ENCODE measurements around the gene HOXA10.

Gene HOXA10

DNA sequence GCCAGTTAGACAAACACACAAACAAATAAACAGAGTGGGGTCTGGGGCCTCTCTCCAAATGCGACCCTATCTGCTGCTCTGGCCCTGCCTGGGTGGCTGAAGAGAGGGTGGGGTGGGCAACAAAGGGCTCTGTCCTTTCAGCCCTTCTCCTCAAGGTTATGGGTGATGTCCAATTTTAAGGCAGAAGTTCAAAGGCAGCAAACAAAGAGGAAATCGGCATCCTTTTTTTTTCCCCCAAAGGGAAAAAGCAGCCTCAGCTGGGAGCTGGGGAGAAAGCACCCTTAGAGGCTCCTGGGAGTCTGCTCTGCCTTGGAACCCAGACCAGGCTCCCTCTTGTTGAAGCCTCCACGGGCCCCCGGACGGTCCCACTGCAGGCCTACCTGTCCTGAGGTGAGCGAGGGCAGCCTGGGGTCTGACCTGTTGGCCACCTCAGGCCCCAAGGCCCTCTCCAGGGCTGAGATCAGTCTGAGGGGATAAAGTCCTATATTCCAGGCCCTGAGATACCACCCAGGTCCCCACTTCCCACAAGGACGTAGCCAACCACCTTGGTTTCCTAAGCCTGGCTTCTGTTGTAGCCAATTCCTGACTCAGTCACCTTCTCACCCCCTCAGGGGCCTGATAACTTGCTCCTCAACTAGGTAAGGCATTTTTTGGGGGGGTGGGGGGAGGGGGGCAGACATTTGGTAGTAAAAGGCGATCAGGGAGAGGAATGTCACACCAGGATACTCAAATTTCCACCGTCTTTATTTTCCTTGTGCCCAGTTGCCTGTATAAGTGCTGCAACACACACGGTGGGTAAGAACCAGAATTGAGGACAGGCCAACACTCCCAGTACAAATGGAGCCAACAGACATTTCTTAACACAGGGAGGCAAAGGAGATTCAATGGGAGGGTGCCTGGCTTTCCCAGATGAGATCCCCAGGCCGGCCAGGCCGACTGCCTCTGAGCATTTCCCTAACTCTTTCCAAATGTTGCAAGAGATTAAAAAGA is 6.6 kb upstream of the HOXA10 start:
- peak overlapping the region; percentile 80 for H3K4me3 ChIP-seq (ENCODE audit: low read length)
- H3K9ac ChIP-seq (ENCODE audit: low read length): peak overlapping the region; percentile 93
- peaks cover 70% of the 10 kb centered on the region for H3K4me1 ChIP-seq (ENCODE audit: control insufficient read depth, insufficient read depth, low read length)
- DNase-seq (ENCODE audit: low read depth): no peak
- no peaks in the 10 kb centered on the region for H3K27me3 ChIP-seq (replicated peaks; ENCODE audit: control insufficient read depth, insufficient read depth, low read length)
- H3K36me3 ChIP-seq (ENCODE audit: control insufficient read depth, insufficient read depth, low read length, severe bottlenecking): no peaks in the 10 kb centered on the region
- H3K9me3 ChIP-seq (ENCODE audit: control insufficient read depth, low read length): no peaks in the 10 kb centered on the region

DNA sequence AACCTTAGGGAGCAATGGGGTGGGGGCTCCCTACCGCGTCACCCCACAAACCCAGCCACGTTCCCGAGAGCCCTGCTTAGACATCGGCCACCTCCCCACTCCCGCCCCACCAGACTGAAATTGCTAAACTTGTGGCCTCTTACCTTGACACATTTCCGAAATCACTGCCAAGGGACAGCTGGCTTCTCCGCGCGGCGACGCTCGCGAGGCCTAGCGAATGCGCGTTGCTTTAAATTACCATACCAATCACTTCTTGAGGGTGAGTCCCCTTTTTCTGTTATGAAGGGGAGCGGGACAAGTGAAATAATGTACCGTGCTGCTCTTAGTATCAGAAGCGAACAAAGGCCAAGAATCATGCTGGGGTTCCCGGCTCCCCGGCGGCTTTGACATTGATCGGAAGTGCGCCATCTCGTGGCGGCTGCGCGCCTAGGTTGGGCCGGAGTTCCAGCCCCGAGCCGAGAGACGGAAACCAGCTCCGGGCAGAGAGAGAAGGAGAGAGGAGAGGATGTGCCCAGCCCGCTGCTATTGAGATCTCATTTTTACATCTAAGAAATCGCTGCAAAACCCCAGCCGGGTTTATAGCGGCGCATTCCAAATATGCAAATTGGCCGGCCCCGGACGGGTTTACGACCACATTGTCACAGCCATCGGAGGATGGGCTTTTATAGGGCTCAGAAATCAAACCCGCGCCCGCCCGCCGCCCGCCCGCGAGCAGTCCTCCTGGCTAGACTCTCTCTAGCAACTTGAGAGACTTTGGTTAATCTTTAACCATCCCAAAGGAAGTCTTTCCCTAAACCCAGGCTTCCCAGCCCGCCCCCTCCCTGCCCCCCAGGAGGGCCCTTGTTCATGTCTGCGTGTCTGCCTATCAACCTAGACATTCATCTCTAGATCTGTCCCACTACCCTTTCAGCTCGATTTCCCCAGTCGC is 5.6 kb upstream of the HOXA10 start:
- no peaks in the 10 kb centered on the region for H3K27me3 ChIP-seq (replicated peaks; ENCODE audit: control insufficient read depth, insufficient read depth, low read length)
- H3K9ac ChIP-seq (ENCODE audit: low read length): peak overlapping the region; percentile 93
- H3K4me1 ChIP-seq (ENCODE audit: control insufficient read depth, insufficient read depth, low read length): peaks cover 75% of the 10 kb centered on the region
- no peaks in the 10 kb centered on the region for H3K9me3 ChIP-seq (ENCODE audit: control insufficient read depth, low read length)
- peak; percentile 70 for DNase-seq (ENCODE audit: low read depth)
- peak overlapping the region; percentile 80 for H3K4me3 ChIP-seq (ENCODE audit: low read length)
- H3K36me3 ChIP-seq (ENCODE audit: control insufficient read depth, insufficient read depth, low read length, severe bottlenecking): no peaks in the 10 kb centered on the region

GRCh38 chr7:27179030-27179429 is 4.9 kb upstream of the HOXA10 start:
- Histone ChIP-seq H3K4me3 (ENCODE audit: low read length) (peak overlapping the region; percentile 80), H3K27me3 (replicated peaks; ENCODE audit: control insufficient read depth, insufficient read depth, low read length) (no peaks in the 10 kb centered on the region), H3K36me3 (ENCODE audit: control insufficient read depth, insufficient read depth, low read length, severe bottlenecking) (no peaks in the 10 kb centered on the region), H3K9ac (ENCODE audit: low read length) (peak overlapping the region; percentile 93), H3K4me1 (ENCODE audit: control insufficient read depth, insufficient read depth, low read length) (peaks cover 78% of the 10 kb centered on the region), H3K9me3 (ENCODE audit: control insufficient read depth, low read length) (no peaks in the 10 kb centered on the region)
- no peak for DNase-seq (ENCODE audit: low read depth)

- DNase-seq (ENCODE audit: low read depth): no peak
- no peaks in the 10 kb centered on the region for H3K27me3 ChIP-seq (replicated peaks; ENCODE audit: control insufficient read depth, insufficient read depth, low read length)
- no peaks in the 10 kb centered on the region for H3K36me3 ChIP-seq (ENCODE audit: control insufficient read depth, insufficient read depth, low read length, severe bottlenecking)
- H3K4me3 ChIP-seq (ENCODE audit: low read length): peak overlapping the region; percentile 80
- H3K4me1 ChIP-seq (ENCODE audit: control insufficient read depth, insufficient read depth, low read length): peaks cover 75% of the 10 kb centered on the region
- peak overlapping the region; percentile 93 for H3K9ac ChIP-seq (ENCODE audit: low read length)
- no peaks in the 10 kb centered on the region for H3K9me3 ChIP-seq (ENCODE audit: control insufficient read depth, low read length)
Measured at GRCh38 chr7:27178366-27178765, 4.2 kb upstream of the HOXA10 start.

DNA sequence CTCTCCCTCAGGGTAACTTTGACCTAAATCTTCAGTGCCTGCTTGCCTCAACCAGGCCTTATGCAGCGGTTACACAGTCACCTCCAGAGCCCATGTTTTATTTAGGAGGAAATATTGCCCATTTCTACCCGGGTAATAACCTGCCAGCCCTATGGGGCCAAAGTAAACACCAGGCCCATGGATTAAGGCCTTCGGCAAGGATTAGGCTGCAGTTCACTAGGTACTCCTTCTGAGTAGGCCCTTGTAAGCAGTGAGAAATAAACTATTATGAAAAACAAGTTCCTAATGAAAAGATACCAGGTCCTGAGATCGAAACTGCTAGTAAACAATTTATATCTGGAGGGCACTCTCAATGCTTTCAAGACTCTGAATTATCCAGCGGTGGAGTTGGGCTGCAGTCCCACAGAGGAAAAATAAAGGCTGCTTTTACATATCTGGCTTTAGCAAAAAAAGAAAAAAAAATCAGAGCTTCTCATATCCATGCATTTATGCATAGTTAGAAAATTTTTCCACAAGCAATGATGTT is 3.7 kb upstream of the HOXA10 start:
- Histone ChIP-seq H3K36me3 (ENCODE audit: control insufficient read depth, insufficient read depth, low read length, severe bottlenecking) (no peaks in the 10 kb centered on the region), H3K9ac (ENCODE audit: low read length) (peak overlapping the region; percentile 93), H3K9me3 (ENCODE audit: control insufficient read depth, low read length) (no peaks in the 10 kb centered on the region), H3K4me1 (ENCODE audit: control insufficient read depth, insufficient read depth, low read length) (peaks cover 71% of the 10 kb centered on the region), H3K4me3 (ENCODE audit: low read length) (peak overlapping the region; percentile 80), H3K27me3 (replicated peaks; ENCODE audit: control insufficient read depth, insufficient read depth, low read length) (no peaks in the 10 kb centered on the region)
- no peak for DNase-seq (ENCODE audit: low read depth)

DNA sequence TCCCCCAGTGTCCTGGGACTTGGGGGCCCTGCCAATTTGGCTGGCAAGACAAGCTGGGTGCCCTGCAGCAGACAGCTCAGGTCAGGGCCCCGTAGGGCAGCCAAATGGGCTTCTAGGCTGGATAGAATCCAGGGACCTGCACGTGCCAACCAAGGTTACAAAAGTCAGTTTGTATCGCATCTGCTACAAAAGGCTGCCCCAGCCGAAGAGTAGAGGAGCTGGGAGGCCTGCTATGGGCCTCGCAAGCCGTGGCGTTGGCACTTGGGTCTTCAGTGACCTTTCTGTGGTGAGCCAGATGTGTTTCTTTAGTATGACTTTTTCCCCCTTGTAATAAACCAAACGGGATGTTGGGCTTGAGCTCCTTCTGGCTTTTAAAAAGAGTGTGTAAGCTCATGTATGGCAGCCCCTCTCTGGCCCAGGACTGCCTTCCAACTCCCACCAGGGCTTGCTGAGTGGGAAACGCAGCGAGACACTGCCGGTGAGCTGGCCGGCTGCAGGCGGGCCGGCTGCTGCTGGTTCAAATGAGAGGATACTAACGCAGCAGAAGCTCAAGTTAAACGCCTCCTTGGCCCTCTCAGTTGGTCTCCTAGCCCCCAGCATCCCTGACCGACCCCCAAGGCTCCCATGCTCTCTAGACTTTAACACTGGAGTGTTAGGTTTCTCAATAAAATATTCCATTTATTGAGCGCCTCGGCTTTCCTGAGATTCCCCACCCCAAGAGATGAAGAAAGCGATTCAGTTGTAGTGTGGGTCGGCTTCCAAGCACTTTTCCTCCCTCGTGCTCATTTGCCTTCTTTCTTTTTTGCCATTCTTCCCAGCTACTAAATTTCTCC is 3.1 kb upstream of the HOXA10 start:
- peaks cover 69% of the 10 kb centered on the region for H3K4me1 ChIP-seq (ENCODE audit: control insufficient read depth, insufficient read depth, low read length)
- DNase-seq (ENCODE audit: low read depth): no peak
- no peaks in the 10 kb centered on the region for H3K36me3 ChIP-seq (ENCODE audit: control insufficient read depth, insufficient read depth, low read length, severe bottlenecking)
- H3K9ac ChIP-seq (ENCODE audit: low read length): peak overlapping the region; percentile 93
- peak overlapping the region; percentile 80 for H3K4me3 ChIP-seq (ENCODE audit: low read length)
- H3K9me3 ChIP-seq (ENCODE audit: control insufficient read depth, low read length): no peaks in the 10 kb centered on the region
- H3K27me3 ChIP-seq (replicated peaks; ENCODE audit: control insufficient read depth, insufficient read depth, low read length): no peaks in the 10 kb centered on the region

DNA sequence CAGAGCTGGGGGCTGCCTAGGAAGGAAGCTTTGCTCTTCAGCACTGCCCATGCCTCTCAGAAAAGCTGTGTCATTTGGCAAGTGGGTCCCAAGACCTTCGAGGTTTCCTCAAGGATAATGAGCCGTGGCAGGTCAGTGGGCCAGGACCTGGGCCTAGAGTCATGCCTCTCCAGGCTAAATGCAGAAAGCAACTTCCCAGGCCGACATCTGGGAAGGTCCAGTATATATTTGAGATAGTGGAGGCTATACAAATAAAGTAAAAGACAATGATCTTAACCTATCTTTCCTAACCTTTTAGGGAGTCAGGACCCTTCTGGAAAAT is 2.4 kb upstream of the HOXA10 start:
- no peaks in the 10 kb centered on the region for H3K27me3 ChIP-seq (replicated peaks; ENCODE audit: control insufficient read depth, insufficient read depth, low read length)

GRCh38 chr7:27175626-27176523 is 1.8 kb upstream of the HOXA10 start:
- H3K36me3 ChIP-seq (ENCODE audit: control insufficient read depth, insufficient read depth, low read length, severe bottlenecking): no peaks in the 10 kb centered on the region
- H3K27me3 ChIP-seq (replicated peaks; ENCODE audit: control insufficient read depth, insufficient read depth, low read length): no peaks in the 10 kb centered on the region
- H3K4me3 ChIP-seq (ENCODE audit: low read length): peak overlapping the region; percentile 80
- no peaks in the 10 kb centered on the region for H3K9me3 ChIP-seq (ENCODE audit: control insufficient read depth, low read length)
- peak overlapping the region; percentile 93 for H3K9ac ChIP-seq (ENCODE audit: low read length)
- DNase-seq (ENCODE audit: low read depth): no peak
- H3K4me1 ChIP-seq (ENCODE audit: control insufficient read depth, insufficient read depth, low read length): peaks cover 61% of the 10 kb centered on the region

More for the DNA sequence above, 2.4 kb upstream of the HOXA10 start:
- no peak for DNase-seq (ENCODE audit: low read depth)
- peaks cover 65% of the 10 kb centered on the region for H3K4me1 ChIP-seq (ENCODE audit: control insufficient read depth, insufficient read depth, low read length)
- H3K9me3 ChIP-seq (ENCODE audit: control insufficient read depth, low read length): no peaks in the 10 kb centered on the region
- H3K36me3 ChIP-seq (ENCODE audit: control insufficient read depth, insufficient read depth, low read length, severe bottlenecking): no peaks in the 10 kb centered on the region
- peak overlapping the region; percentile 80 for H3K4me3 ChIP-seq (ENCODE audit: low read length)
- H3K9ac ChIP-seq (ENCODE audit: low read length): peak overlapping the region; percentile 93

DNA sequence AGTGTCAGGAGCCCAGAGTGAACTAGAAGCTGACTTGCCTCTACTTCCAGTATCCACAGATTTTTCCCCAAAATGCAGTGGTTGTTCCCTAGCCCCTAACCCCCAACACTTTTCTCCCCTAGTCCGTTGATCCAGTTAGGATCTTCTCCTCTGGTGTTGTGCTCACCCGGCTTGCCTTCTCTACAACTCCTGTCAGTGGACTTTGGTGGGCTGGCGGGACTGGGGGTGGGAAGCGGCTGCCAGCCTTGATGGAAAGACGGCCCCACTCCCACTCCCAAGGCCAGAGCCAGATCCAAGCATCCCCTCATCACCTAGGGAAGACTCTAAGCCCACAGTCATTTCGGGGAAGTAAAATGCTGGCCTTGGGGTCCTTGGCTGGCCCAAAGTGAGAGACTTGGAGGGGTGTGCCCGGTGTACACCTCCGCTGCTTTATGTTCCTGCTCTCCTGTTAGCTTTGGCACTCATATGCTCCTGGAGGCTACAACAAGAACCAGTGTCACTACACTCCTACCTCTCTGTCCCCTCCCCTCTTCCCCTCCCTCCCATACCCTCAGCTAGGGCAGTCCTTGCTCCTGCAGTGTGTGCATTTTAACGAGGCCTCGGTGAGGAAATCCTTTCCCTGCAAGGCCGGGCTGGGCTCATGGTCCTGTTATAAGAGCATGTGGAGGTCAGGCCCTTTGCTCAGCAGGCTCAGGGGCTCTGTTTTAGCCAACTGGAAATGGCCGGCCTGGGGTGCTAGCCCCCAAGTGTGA is 930 bp upstream of the HOXA10 start:
- no peaks in the 10 kb centered on the region for H3K27me3 ChIP-seq (replicated peaks; ENCODE audit: control insufficient read depth, insufficient read depth, low read length)
- no peak for DNase-seq (ENCODE audit: low read depth)

More for the DNA sequence above, 930 bp upstream of the HOXA10 start:
- H3K9me3 ChIP-seq (ENCODE audit: control insufficient read depth, low read length): no peaks in the 10 kb centered on the region
- peaks cover 54% of the 10 kb centered on the region for H3K4me1 ChIP-seq (ENCODE audit: control insufficient read depth, insufficient read depth, low read length)
- H3K9ac ChIP-seq (ENCODE audit: low read length): peak overlapping the region; percentile 93
- peak overlapping the region; percentile 94 for H3K4me3 ChIP-seq (ENCODE audit: low read length)
- H3K36me3 ChIP-seq (ENCODE audit: control insufficient read depth, insufficient read depth, low read length, severe bottlenecking): no peaks in the 10 kb centered on the region

All from adipocyte (in vitro differentiated cells).